ENCODE data around the gene SUSD6.
"Not testable (repeated sequence)": the region's sequence is repeated elsewhere in the genome, so short reads cannot be mapped to it uniquely, and the experiment has no call there.

Gene SUSD6

GRCh38 chr14:69698572-69698971 is 87.2 kb downstream of the SUSD6 start:
- TF ChIP-seq EZH2 (optimal IDR thresholded peaks at IDR 0.05; ENCODE audit: low read depth, low read length) (no peak), EZH2phosphoT487 (IDR thresholded peaks at IDR 0.05; ENCODE audit: low read length) (no peak), CTCF (IDR thresholded peaks at IDR 0.05; ENCODE audit: low read length) (no peak)
- Histone ChIP-seq H3K4me3 (ENCODE audit: low read length) (no peak overlapping the region), H3K27ac (ENCODE audit: low read length) (no peak overlapping the region), H3K79me2 (ENCODE audit: low read length) (peaks cover 61% of the 10 kb centered on the region), H3F3A (ENCODE audit: insufficient read depth, low read length) (peaks cover 21% of the 10 kb centered on the region), H4K20me1 (ENCODE audit: insufficient read depth, low read length) (no peaks in the 10 kb centered on the region), H3K36me3 (replicated peaks; ENCODE audit: insufficient read depth, low read length) (no peaks in the 10 kb centered on the region), H2AFZ (ENCODE audit: low read length) (no peak overlapping the region), H3K27me3 (replicated peaks; ENCODE audit: insufficient read depth, low read length) (no peaks in the 10 kb centered on the region), H3K9me2 (replicated peaks; ENCODE audit: insufficient read depth, low read length) (no peaks in the 10 kb centered on the region), H3K4me1 (ENCODE audit: low read length) (peaks cover 46% of the 10 kb centered on the region), H3K9me3 (replicated peaks; ENCODE audit: insufficient read depth, low read length) (no peaks in the 10 kb centered on the region), H3K9ac (ENCODE audit: low read length) (no peak overlapping the region), H3K4me2 (ENCODE audit: low read depth, low read length) (no peak overlapping the region)
- no peak for DNase-seq

- H3K4me3 ChIP-seq (ENCODE audit: low read length); H3K27ac ChIP-seq (ENCODE audit: low read length); DNase-seq; H3K4me2 ChIP-seq (ENCODE audit: low read depth, low read length); H4K20me1 ChIP-seq (ENCODE audit: insufficient read depth, low read length); H3K9me3 ChIP-seq (replicated peaks; ENCODE audit: insufficient read depth, low read length); H3K9me2 ChIP-seq (replicated peaks; ENCODE audit: insufficient read depth, low read length); H2AFZ ChIP-seq (ENCODE audit: low read length); H3K27me3 ChIP-seq (replicated peaks; ENCODE audit: insufficient read depth, low read length); H3K9ac ChIP-seq (ENCODE audit: low read length); H3K36me3 ChIP-seq (replicated peaks; ENCODE audit: insufficient read depth, low read length): not testable (repeated sequence)
- Histone ChIP-seq H3K79me2 (ENCODE audit: low read length) (peaks cover 66% of the 10 kb centered on the region), H3K4me1 (ENCODE audit: low read length) (peaks cover 40% of the 10 kb centered on the region), H3F3A (ENCODE audit: insufficient read depth, low read length) (peaks cover 15% of the 10 kb centered on the region)
These were observed 87.8 kb downstream of the SUSD6 start for GRCh38 chr14:69699243-69699642.

GRCh38 chr14:69699748-69700303 is 88.4 kb downstream of the SUSD6 start:
- no peak overlapping the region for H3K4me2 ChIP-seq (ENCODE audit: low read depth, low read length)
- no peak overlapping the region for H3K9ac ChIP-seq (ENCODE audit: low read length)
- H3K4me3 ChIP-seq (ENCODE audit: low read length): no peak overlapping the region

More at GRCh38 chr14:69699748-69700303, 88.4 kb downstream of the SUSD6 start:
- Histone ChIP-seq H3K9me2 (replicated peaks; ENCODE audit: insufficient read depth, low read length) (no peaks in the 10 kb centered on the region), H3F3A (ENCODE audit: insufficient read depth, low read length) (peaks cover 9% of the 10 kb centered on the region), H3K4me1 (ENCODE audit: low read length) (peaks cover 34% of the 10 kb centered on the region), H3K27me3 (replicated peaks; ENCODE audit: insufficient read depth, low read length) (no peaks in the 10 kb centered on the region), H3K79me2 (ENCODE audit: low read length) (peaks cover 69% of the 10 kb centered on the region), H3K36me3 (replicated peaks; ENCODE audit: insufficient read depth, low read length) (no peaks in the 10 kb centered on the region), H4K20me1 (ENCODE audit: insufficient read depth, low read length) (no peaks in the 10 kb centered on the region), H3K9me3 (replicated peaks; ENCODE audit: insufficient read depth, low read length) (no peaks in the 10 kb centered on the region), H2AFZ (ENCODE audit: low read length) (no peak overlapping the region), H3K27ac (ENCODE audit: low read length) (no peak overlapping the region)
- TF ChIP-seq EZH2phosphoT487 (IDR thresholded peaks at IDR 0.05; ENCODE audit: low read length): no peak
- TF ChIP-seq CTCF (IDR thresholded peaks at IDR 0.05; ENCODE audit: low read length): no peak
- TF ChIP-seq EZH2 (optimal IDR thresholded peaks at IDR 0.05; ENCODE audit: low read depth, low read length): no peak
- no peak for DNase-seq

Measured in MM.1S (cell line).